Testis (tissue), 3 donors: ENCODE results near the gene APBA1. TPM values are rescaled to one million over a fixed set of nuclear protein-coding genes. Genes with fewer than 3 reads are reported as not detected.
A peak's percentile ranks its signal among the peaks of the same experiment; 100 is the strongest.

ENCODE experiments used
- DNase-seq: peaks from one replicate; pipeline ENCODE4 v3.0.0-alpha.2; 2019
- H3K27ac ChIP-seq, 2 donors: fragments of 200-600 bp; sonication (generic); one replicate each; pipeline ENCODE4 v1.5.1; 2019
- H3K27me3 ChIP-seq: fragments of 200-600 bp; sonication (generic); one replicate; pipeline ENCODE4 v1.5.1; 2019
- H3K36me3 ChIP-seq: fragments of 200-600 bp; sonication (generic); one replicate; pipeline ENCODE4 v1.5.1; 2017; ENCODE audit warnings: low read depth; ENCODE audit errors: missing control alignments
- H3K4me1 ChIP-seq: fragments of 200-600 bp; sonication (generic); one replicate; pipeline ENCODE4 v1.5.1; 2019
- H3K4me3 ChIP-seq, 2 donors: fragments of 200-600 bp; sonication (generic); one replicate each; pipeline ENCODE4 v1.5.1; 2017 to 2019
- H3K9me3 ChIP-seq: fragments of 200-600 bp; sonication (generic); one replicate; pipeline ENCODE4 v1.5.1; 2017
- CTCF ChIP-seq, 3 experiments: fragments of 450-650 bp in 2 of 3; fragments of 200-600 bp in 1 of 3; sonication (generic) in 1 of 3; IDR thresholded peaks; one replicate each; pipeline ENCODE4 v1.5.1; 2016 to 2019; ENCODE audit warnings: antibody characterized with exemption in 3 of 3, mild to moderate bottlenecking in 2 of 3, moderate library complexity in 1 of 3
- POLR2A ChIP-seq: fragments of 450-650 bp; IDR thresholded peaks from one replicate; pipeline ENCODE4 v1.6.1; 2017; ENCODE audit warnings: antibody characterized with exemption, mild to moderate bottlenecking, moderate library complexity
- WGBS, 2 donors: methylation state at CpG; one replicate each; pipeline ENCODE4 v1.1.5; 2018; 5-methylcytosine and 5-hydroxymethylcytosine counted together
- intact Hi-C: fragments of 100-400 bp; cut with DNase I; formaldehyde crosslinking; loops from one replicate; pipeline ENCODE4 v1.15.1; 2023; ENCODE audit warnings: low total_unique reads
- polyA plus RNA-seq: library from polyadenylated mRNA; stranded (reverse); fragments of 350-450 nt; fragmentation: Illumina TruSeq; extraction: RNeasy Lipid Tissue Mini Kit (QIAGEN cat#74804); gene quantifications from one replicate; pipeline ENCODE4 v1.2.3, GENCODE V29; 2014; ENCODE audit warnings: low read depth, low replicate concordance; ENCODE audit not compliant: insufficient read depth
- total RNA-seq, 2 donors: library from RNA; depleted of rRNA; stranded (reverse); fragments of >200 nt; gene quantifications; one replicate each; pipeline ENCODE4 v1.2.3, GENCODE V29; 2016

Gene APBA1
- total and polyA plus RNA-seq, 3 donors from 2014 or later: 7.7 to 11.9 (median 9.4) TPM

- TF ChIP-seq POLR2A: no peak
- TF ChIP-seq CTCF (IDR thresholded peaks at IDR 0.05): no peak
- H3K9me3 ChIP-seq: no peaks in the 10 kb centered on the region
- intact Hi-C loops: no loop called here
- no peak for DNase-seq
- H3K36me3 ChIP-seq: no peaks in the 10 kb centered on the region
- no peaks in the 10 kb centered on the region for H3K27me3 ChIP-seq
- no peak overlapping the region for H3K27ac ChIP-seq
- H3K4me1 ChIP-seq: no peaks in the 10 kb centered on the region
- WGBS, 2 donors: 87 to 88% methylated on average over 4 of the region's 4 CpGs
- H3K4me3 ChIP-seq: no peak overlapping the region
Measured at GRCh38 chr9:69474821-69475220, 197.3 kb downstream of the APBA1 start.

GRCh38 chr9:69472101-69472620 is 200.0 kb downstream of the APBA1 start:
- intact Hi-C loops: no loop called here
- no peak for TF ChIP-seq CTCF (IDR thresholded peaks at IDR 0.05)
- TF ChIP-seq POLR2A: no peak
- Histone ChIP-seq H3K4me3 (no peak overlapping the region), H3K9me3 (no peaks in the 10 kb centered on the region), H3K4me1 (no peaks in the 10 kb centered on the region), H3K36me3 (no peaks in the 10 kb centered on the region), H3K27ac (no peak overlapping the region), H3K27me3 (no peaks in the 10 kb centered on the region)
- no peak for DNase-seq
- 43 to 57% methylated on average over 2 of the region's 2 CpGs for WGBS, 2 donors

GRCh38 chr9:69471433-69471832 is 200.7 kb downstream of the APBA1 start:
- DNase-seq: no peak
- no peak for TF ChIP-seq POLR2A
- no peak for TF ChIP-seq CTCF (IDR thresholded peaks at IDR 0.05)
- intact Hi-C loops: no loop called here
- no peaks in the 10 kb centered on the region for H3K27me3 ChIP-seq
- 70 to 74% methylated on average over 2 of the region's 2 CpGs for WGBS, 2 donors
- no peaks in the 10 kb centered on the region for H3K9me3 ChIP-seq
- H3K4me1 ChIP-seq: no peaks in the 10 kb centered on the region
- no peak overlapping the region for H3K27ac ChIP-seq
- no peaks in the 10 kb centered on the region for H3K36me3 ChIP-seq
- H3K4me3 ChIP-seq: no peak overlapping the region

GRCh38 chr9:69470186-69470977 is 201.8 kb downstream of the APBA1 start:
- Histone ChIP-seq H3K9me3 (no peaks in the 10 kb centered on the region), H3K27me3 (no peaks in the 10 kb centered on the region), H3K36me3 (no peaks in the 10 kb centered on the region), H3K4me1 (peaks cover 10% of the 10 kb centered on the region), H3K27ac (peak overlapping the region in 1 of 2 donors; percentile 42), H3K4me3 (no peak overlapping the region)
- TF ChIP-seq CTCF (IDR thresholded peaks at IDR 0.05) (no peak), POLR2A (no peak)
- intact Hi-C loops: no loop called here
- WGBS, 2 donors: 66 to 73% methylated on average over 9 of the region's 9 CpGs
- DNase-seq: peak; percentile 59

GRCh38 chr9:69469136-69469535 is 203.0 kb downstream of the APBA1 start:
- intact Hi-C loops: no loop called here
- no peak for TF ChIP-seq POLR2A
- TF ChIP-seq CTCF (IDR thresholded peaks at IDR 0.05): no peak
- Histone ChIP-seq H3K4me1 (peaks cover 15% of the 10 kb centered on the region), H3K27ac (no peak overlapping the region), H3K9me3 (no peaks in the 10 kb centered on the region), H3K27me3 (no peaks in the 10 kb centered on the region), H3K36me3 (no peaks in the 10 kb centered on the region), H3K4me3 (no peak overlapping the region)
- DNase-seq: no peak
